Liver (tissue), 9 donors: ENCODE data around the gene ADGRD1. TPM values are rescaled to one million over a fixed set of nuclear protein-coding genes. Genes with fewer than 3 reads are reported as not detected.

ENCODE experiments used
- DNase-seq: peaks from one replicate; pipeline ENCODE4 v3.0.0-alpha.2; 2017; ENCODE audit warnings: low spot score
- H3K27ac ChIP-seq, 2 donors: one replicate each; pipeline ENCODE4 v1.7.0; 2013; ENCODE audit warnings: inconsistent platforms in 2 of 2, low read length in 2 of 2, control low read depth in 1 of 2, low read depth in 1 of 2, mild to moderate bottlenecking in 1 of 2
- H3K27me3 ChIP-seq, 4 donors: one replicate each; pipeline versions ENCODE4 v1.6.1 to v1.7.0; 2013; ENCODE audit warnings: low read length in 3 of 4, inconsistent platforms in 1 of 4, mild to moderate bottlenecking in 1 of 4, moderate library complexity in 1 of 4; ENCODE audit not compliant: control insufficient read depth in 4 of 4, insufficient read depth in 4 of 4
- H3K36me3 ChIP-seq, 4 donors: one replicate each; pipeline versions ENCODE4 v1.6.1 to v1.7.0; 2013; ENCODE audit warnings: low read length in 3 of 4, mild to moderate bottlenecking in 3 of 4, low read depth in 1 of 4, moderate library complexity in 1 of 4; ENCODE audit not compliant: control insufficient read depth in 4 of 4, insufficient read depth in 3 of 4
- H3K4me1 ChIP-seq, 4 donors: one replicate each; pipeline versions ENCODE4 v1.6.1 to v1.7.0; 2013; ENCODE audit warnings: low read length in 3 of 4, mild to moderate bottlenecking in 3 of 4, moderate library complexity in 1 of 4; ENCODE audit not compliant: control insufficient read depth in 4 of 4, insufficient read depth in 4 of 4
- H3K4me3 ChIP-seq, 3 donors: one replicate each; pipeline versions ENCODE4 v1.6.1 to v1.7.0; 2013; ENCODE audit warnings: low read length in 3 of 3, control low read depth in 1 of 3, low read depth in 1 of 3, mild to moderate bottlenecking in 1 of 3
- H3K9ac ChIP-seq, 2 donors: one replicate each; pipeline ENCODE4 v1.7.0; 2013; ENCODE audit warnings: low read length in 2 of 2, mild to moderate bottlenecking in 2 of 2, moderate library complexity in 2 of 2, control low read depth in 1 of 2, low read depth in 1 of 2
- H3K9me3 ChIP-seq, 4 donors: one replicate each; pipeline versions ENCODE4 v1.6.1 to v1.7.0; 2013; ENCODE audit warnings: low read length in 3 of 4; ENCODE audit not compliant: control insufficient read depth in 4 of 4
- ATF3 ChIP-seq: IDR thresholded peaks from 2 replicates; pipeline ENCODE4 v1.6.1; 2016; ENCODE audit warnings: antibody characterized with exemption
- EGR1 ChIP-seq, 2 donors: IDR thresholded peaks; 2 replicates each; pipeline ENCODE4 v1.6.1; 2016 to 2018; ENCODE audit warnings: antibody characterized with exemption in 2 of 2, low read depth in 2 of 2
- FOXA1 ChIP-seq: IDR thresholded peaks from 2 replicates; pipeline ENCODE4 v1.6.1; 2016; ENCODE audit warnings: antibody characterized with exemption
- FOXA2 ChIP-seq: IDR thresholded peaks from 2 replicates; pipeline ENCODE4 v1.6.1; 2016; ENCODE audit warnings: antibody characterized with exemption
- GABPA ChIP-seq, 2 donors: IDR thresholded peaks in 1 of 2; conservative IDR thresholded peaks in 1 of 2; 2 replicates each; pipeline ENCODE4 v1.6.1; 2016; ENCODE audit warnings: antibody characterized with exemption in 2 of 2, mild to moderate bottlenecking in 1 of 2, moderate library complexity in 1 of 2
- HNF4A ChIP-seq, 2 donors: conservative IDR thresholded peaks; 2 replicates each; pipeline ENCODE4 v1.6.1; 2016; ENCODE audit warnings: antibody characterized with exemption in 2 of 2, mild to moderate bottlenecking in 2 of 2
- JUND ChIP-seq, 2 donors: IDR thresholded peaks; 2 replicates each; pipeline ENCODE4 v1.6.1; 2016; ENCODE audit warnings: antibody characterized with exemption in 2 of 2
- MAX ChIP-seq: IDR thresholded peaks from 2 replicates; pipeline ENCODE4 v1.6.1; 2016; ENCODE audit warnings: antibody characterized with exemption
- NR2F2 ChIP-seq: IDR thresholded peaks from 2 replicates; pipeline ENCODE4 v1.6.1; 2016; ENCODE audit warnings: antibody characterized with exemption
- RAD21 ChIP-seq, 2 donors: IDR thresholded peaks; 2 replicates each; pipeline ENCODE4 v1.6.1; 2016; ENCODE audit warnings: antibody characterized with exemption in 2 of 2, mild to moderate bottlenecking in 2 of 2
- REST ChIP-seq: IDR thresholded peaks from 2 replicates; pipeline ENCODE4 v1.6.1; 2016; ENCODE audit warnings: antibody characterized with exemption, mild to moderate bottlenecking
- RXRA ChIP-seq, 2 donors: IDR thresholded peaks; 2 replicates each; pipeline ENCODE4 v1.6.1; 2017 to 2018; ENCODE audit warnings: antibody characterized with exemption in 2 of 2, mild to moderate bottlenecking in 1 of 2
- TAF1 ChIP-seq: conservative IDR thresholded peaks from 2 replicates; pipeline ENCODE4 v1.6.1; 2016; ENCODE audit warnings: antibody characterized with exemption, mild to moderate bottlenecking
- YY1 ChIP-seq: IDR thresholded peaks from 2 replicates; pipeline ENCODE4 v1.6.1; 2016; ENCODE audit warnings: antibody characterized with exemption, mild to moderate bottlenecking
- ZBTB33 ChIP-seq: IDR thresholded peaks from 2 replicates; pipeline ENCODE4 v1.6.1; 2016; ENCODE audit warnings: antibody characterized with exemption
- WGBS: extraction: QIAGEN DNeasy Blood & Tissue Kit; methylation state at CpG from one replicate; pipeline ENCODE4 v1.1.7; 2013; 5-methylcytosine and 5-hydroxymethylcytosine counted together
- polyA plus RNA-seq, 2 donors: library from polyadenylated mRNA; stranded (reverse) in 1 of 2; unstranded in 1 of 2; fragments of 200-250 nt in 1 of 2; fragments of >200 nt in 1 of 2; fragmentation: Nextera tagmentation in 1 of 2; extraction: Ambion mirVana in 1 of 2; gene quantifications; one replicate each; pipeline versions ENCODE4 v1.2.1 to v1.2.3, GENCODE V29; 2013 to 2015
- total RNA-seq, 2 donors: library from RNA; depleted of rRNA; stranded (reverse); fragments of >200 nt; gene quantifications; one replicate each; pipeline ENCODE4 v1.2.3, GENCODE V29; 2014
- donor health status: healthy.
- donor health status: healthy.
- donor health status: healthy.
- donor health status: healthy.
- donor health status: healthy.

The ADGRD1 gene
- total and polyA plus RNA-seq, 4 donors, result 2.7 to 7.1 (median 4.6) TPM

- Histone ChIP-seq H3K27me3 (no peaks in the 10 kb centered on the region), H3K4me1 (no peaks in the 10 kb centered on the region), H3K36me3 (no peaks in the 10 kb centered on the region), H3K9ac (no peak overlapping the region), H3K4me3 (no peak overlapping the region), H3K9me3 (no peaks in the 10 kb centered on the region), H3K27ac (no peak overlapping the region)
- DNase-seq, result no peak
- 88% methylated on average over 18 of the region's 18 CpGs for WGBS
- TF ChIP-seq GABPA (IDR thresholded peaks at IDR 0.05 in 1 of 2, conservative IDR thresholded peaks at IDR 0.05 in 1 of 2) (no peak), EGR1 (IDR thresholded peaks at IDR 0.05; ENCODE audit: low read depth in 2 of 2) (no peak), REST (no peak), MAX (no peak), FOXA1 (no peak), NR2F2 (no peak), JUND (IDR thresholded peaks at IDR 0.05) (no peak), TAF1 (no peak), ZBTB33 (no peak), YY1 (no peak), HNF4A (conservative IDR thresholded peaks at IDR 0.05) (no peak), RXRA (IDR thresholded peaks at IDR 0.05) (no peak), ATF3 (no peak), FOXA2 (no peak), RAD21 (IDR thresholded peaks at IDR 0.05) (no peak)
Observed at GRCh38 chr12:131035245-131035681, 81.6 kb downstream of the ADGRD1 start.

- 96% methylated on average over 11 of the region's 11 CpGs for WGBS
- Histone ChIP-seq H3K27me3 (no peaks in the 10 kb centered on the region), H3K4me1 (no peaks in the 10 kb centered on the region), H3K36me3 (no peaks in the 10 kb centered on the region), H3K27ac (no peak overlapping the region), H3K9ac (no peak overlapping the region), H3K9me3 (no peaks in the 10 kb centered on the region), H3K4me3 (no peak overlapping the region)
- no peak for TF ChIP-seq RXRA (IDR thresholded peaks at IDR 0.05)
- no peak for TF ChIP-seq MAX
- TF ChIP-seq ATF3, result no peak
- no peak for TF ChIP-seq HNF4A (conservative IDR thresholded peaks at IDR 0.05)
- no peak for TF ChIP-seq FOXA2
- no peak for TF ChIP-seq YY1
- no peak for TF ChIP-seq RAD21 (IDR thresholded peaks at IDR 0.05)
- no peak for TF ChIP-seq REST
- TF ChIP-seq FOXA1, result no peak
- no peak for TF ChIP-seq TAF1
- no peak for TF ChIP-seq ZBTB33
- TF ChIP-seq JUND (IDR thresholded peaks at IDR 0.05), result no peak
- no peak for DNase-seq
Observed at GRCh38 chr12:131038159-131038558, 84.5 kb downstream of the ADGRD1 start.
